Activated effector memory CD4-positive, alpha-beta T cell treated with Interleukin-2 at 50 U/mL for 16 hours (primary cell): Measurements from ENCODE around the gene USH2A.

Experiments
- DNase-seq: peaks from one replicate; pipeline ENCODE4 v3.0.0-alpha.2; 2020

USH2A gene

GRCh38 chr1:215767761-215768160 is 655.5 kb downstream of the USH2A start:
- no peak for DNase-seq

GRCh38 chr1:215766521-215766920 is 656.7 kb downstream of the USH2A start:
- no peak for DNase-seq

- DNase-seq = no peak
Observed at GRCh38 chr1:215765833-215766232, 657.4 kb downstream of the USH2A start.

- DNase-seq = no peak
Observed at GRCh38 chr1:215761446-215761845, 661.8 kb downstream of the USH2A start.

- no peak for DNase-seq
Observed at GRCh38 chr1:215754112-215754511, 669.1 kb downstream of the USH2A start.

- DNase-seq = no peak
Observed at GRCh38 chr1:215749414-215749813, 673.8 kb downstream of the USH2A start.

GRCh38 chr1:215748431-215748830 is 674.8 kb downstream of the USH2A start:
- no peak for DNase-seq

- DNase-seq = no peak
Observed at GRCh38 chr1:215744419-215744818, 678.8 kb downstream of the USH2A start.

- DNase-seq = no peak
Observed at GRCh38 chr1:215739025-215739424, 684.2 kb downstream of the USH2A start.

GRCh38 chr1:215731699-215732098 is 691.5 kb downstream of the USH2A start:
- DNase-seq = no peak

GRCh38 chr1:215730600-215730999 is 692.6 kb downstream of the USH2A start:
- DNase-seq = no peak

- no peak for DNase-seq
Observed at GRCh38 chr1:215728169-215728568, 695.1 kb downstream of the USH2A start.

GRCh38 chr1:215720126-215720525 is 703.1 kb downstream of the USH2A start:
- DNase-seq = no peak

- DNase-seq = no peak
Observed at GRCh38 chr1:215719552-215719951, 703.7 kb downstream of the USH2A start.

- no peak for DNase-seq
Observed at GRCh38 chr1:215718575-215719287, 704.5 kb downstream of the USH2A start.

GRCh38 chr1:215717677-215718426 is 705.4 kb downstream of the USH2A start:
- no peak for DNase-seq

- DNase-seq = no peak
Observed at GRCh38 chr1:215710899-215711225, 712.4 kb downstream of the USH2A start.

- DNase-seq = no peak
Observed at GRCh38 chr1:215710036-215710898, 713.0 kb downstream of the USH2A start.

- DNase-seq = no peak
Observed at GRCh38 chr1:215704089-215704860, 719.0 kb downstream of the USH2A start.

GRCh38 chr1:215682232-215682631 is 741.0 kb downstream of the USH2A start:
- DNase-seq = no peak

GRCh38 chr1:215681041-215681440 is 742.2 kb downstream of the USH2A start:
- no peak for DNase-seq

GRCh38 chr1:215679231-215679630 is 744.0 kb downstream of the USH2A start:
- no peak for DNase-seq

GRCh38 chr1:215677112-215677511 is 746.1 kb downstream of the USH2A start:
- no peak for DNase-seq
